Lower lobe of right lung (tissue), 2 donors: ENCODE data around the gene SSB. TPM values are rescaled to one million over a fixed set of nuclear protein-coding genes. Genes with fewer than 3 reads are reported as not detected.
A peak's percentile ranks its signal among the peaks of the same experiment; 100 is the strongest.
"Not testable (repeated sequence)": the region's sequence is repeated elsewhere in the genome, so short reads cannot be mapped to it uniquely, and the experiment has no call there.

ENCODE experiments used
- ATAC-seq, 2 donors: fragments of 200-7000 bp; cut with Tn5 transposase; one replicate each; pipeline ENCODE4 v1.9.1; 2020 to 2022; ENCODE audit warnings: mild to moderate bottlenecking in 2 of 2, moderate library complexity in 2 of 2
- DNase-seq: peaks from one replicate; pipeline ENCODE4 v3.0.0-alpha.2; 2020
- H3K27ac ChIP-seq: fragments of 200-600 bp; one replicate; pipeline ENCODE4 v1.8.0; 2022
- H3K27me3 ChIP-seq: fragments of 200-600 bp; one replicate; pipeline ENCODE4 v1.8.0; 2022; ENCODE audit warnings: low read depth
- H3K36me3 ChIP-seq: fragments of 200-600 bp; one replicate; pipeline ENCODE4 v1.8.0; 2022; ENCODE audit warnings: mild to moderate bottlenecking
- H3K4me1 ChIP-seq: fragments of 200-600 bp; one replicate; pipeline ENCODE4 v1.8.0; 2022
- H3K4me3 ChIP-seq: fragments of 200-600 bp; one replicate; pipeline ENCODE4 v1.8.0; 2022; ENCODE audit warnings: mild to moderate bottlenecking
- H3K9me3 ChIP-seq: fragments of 200-600 bp; one replicate; pipeline ENCODE4 v1.8.0; 2022
- intact Hi-C: fragments of 100-400 bp; cut with DNase I; formaldehyde crosslinking; loops from one replicate; pipeline ENCODE4 v1.11.0; 2022
- total RNA-seq: library from RNA; stranded (reverse); fragmentation: NEBNext Ultra II Directional; extraction: Animal tissue kit (Norgen Biotek cat#: 25700); gene quantifications from one replicate; pipeline ENCODE4 v1.2.1, GENCODE V29; 2021
- TF ChIP-seq, protein P1 (sequence below): fragments of 200-600 bp; IDR thresholded peaks from one replicate; pipeline ENCODE4 v1.8.0; 2022; ENCODE audit warnings: antibody characterized with exemption, mild to moderate bottlenecking
- donor health status: DM: no; HTN: yes; CAD: no; lungs with severe emphysema.

SSB gene
- total RNA-seq, 1 donor from 2014 or later: 76.3 TPM

DNA sequence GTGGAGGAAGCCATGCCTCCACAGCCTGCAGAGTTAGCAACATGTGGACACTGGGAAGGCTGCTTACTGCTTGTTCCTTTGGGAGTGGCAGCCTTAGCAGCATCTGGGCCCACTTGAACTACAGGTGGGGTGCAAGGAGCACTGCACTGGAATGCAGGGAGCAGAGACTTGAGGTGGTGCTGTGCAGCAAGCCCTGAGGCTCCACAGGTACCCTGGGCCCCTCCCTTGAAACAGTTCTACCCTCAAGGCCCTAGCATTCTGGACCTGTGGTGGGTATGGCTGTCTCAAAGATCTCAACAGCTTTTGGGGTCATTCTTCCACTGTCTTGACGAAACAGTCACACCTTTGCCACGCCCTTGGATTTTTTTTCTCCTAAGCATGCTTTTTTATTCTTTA is 42.1 kb downstream of the SSB start:
- no peak overlapping the region for H3K27ac ChIP-seq
- H3K4me1 ChIP-seq: peaks cover 23% of the 10 kb centered on the region
- DNase-seq: no peak
- intact Hi-C loops: no loop called here
- peaks cover 8% of the 10 kb centered on the region for H3K36me3 ChIP-seq
- H3K4me3 ChIP-seq: no peak overlapping the region
- no peaks in the 10 kb centered on the region for H3K9me3 ChIP-seq
- H3K27me3 ChIP-seq: no peaks in the 10 kb centered on the region
- TF ChIP-seq, protein P1, sequence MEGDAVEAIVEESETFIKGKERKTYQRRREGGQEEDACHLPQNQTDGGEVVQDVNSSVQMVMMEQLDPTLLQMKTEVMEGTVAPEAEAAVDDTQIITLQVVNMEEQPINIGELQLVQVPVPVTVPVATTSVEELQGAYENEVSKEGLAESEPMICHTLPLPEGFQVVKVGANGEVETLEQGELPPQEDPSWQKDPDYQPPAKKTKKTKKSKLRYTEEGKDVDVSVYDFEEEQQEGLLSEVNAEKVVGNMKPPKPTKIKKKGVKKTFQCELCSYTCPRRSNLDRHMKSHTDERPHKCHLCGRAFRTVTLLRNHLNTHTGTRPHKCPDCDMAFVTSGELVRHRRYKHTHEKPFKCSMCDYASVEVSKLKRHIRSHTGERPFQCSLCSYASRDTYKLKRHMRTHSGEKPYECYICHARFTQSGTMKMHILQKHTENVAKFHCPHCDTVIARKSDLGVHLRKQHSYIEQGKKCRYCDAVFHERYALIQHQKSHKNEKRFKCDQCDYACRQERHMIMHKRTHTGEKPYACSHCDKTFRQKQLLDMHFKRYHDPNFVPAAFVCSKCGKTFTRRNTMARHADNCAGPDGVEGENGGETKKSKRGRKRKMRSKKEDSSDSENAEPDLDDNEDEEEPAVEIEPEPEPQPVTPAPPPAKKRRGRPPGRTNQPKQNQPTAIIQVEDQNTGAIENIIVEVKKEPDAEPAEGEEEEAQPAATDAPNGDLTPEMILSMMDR: no peak
- ATAC-seq: peak; percentile 31 to 38

GRCh38 chr2:169841625-169842024 is 43.0 kb downstream of the SSB start:
- DNase-seq, H3K9me3 ChIP-seq, ATAC-seq, intact Hi-C loops, H3K36me3 ChIP-seq, H3K27me3 ChIP-seq, H3K27ac ChIP-seq, H3K4me3 ChIP-seq: not testable (repeated sequence)
- H3K4me1 ChIP-seq: peaks cover 23% of the 10 kb centered on the region

GRCh38 chr2:169845016-169845415 is 46.3 kb downstream of the SSB start:
- intact Hi-C loops: no loop called here
- Histone ChIP-seq H3K27ac (no peak overlapping the region), H3K36me3 (peaks cover 8% of the 10 kb centered on the region), H3K27me3 (no peaks in the 10 kb centered on the region), H3K4me1 (peaks cover 12% of the 10 kb centered on the region), H3K4me3 (no peak overlapping the region), H3K9me3 (no peaks in the 10 kb centered on the region)
- no peak for ATAC-seq
- TF ChIP-seq, protein P1: no peak
- DNase-seq: no peak

GRCh38 chr2:169848959-169849693 is 50.5 kb downstream of the SSB start:
- H3K4me1 ChIP-seq, intact Hi-C loops: not testable (repeated sequence)

GRCh38 chr2:169849710-169850109 is 51.0 kb downstream of the SSB start:
- intact Hi-C loops: no loop called here
- Histone ChIP-seq H3K27me3 (no peaks in the 10 kb centered on the region), H3K27ac (no peak overlapping the region), H3K4me3 (no peak overlapping the region), H3K36me3 (no peaks in the 10 kb centered on the region), H3K9me3 (no peaks in the 10 kb centered on the region), H3K4me1 (no peaks in the 10 kb centered on the region)
- DNase-seq: no peak
- ATAC-seq: no peak
- TF ChIP-seq, protein P1: no peak

More at GRCh38 chr2:169848959-169849693, 50.5 kb downstream of the SSB start:
- H3K4me3 ChIP-seq, H3K9me3 ChIP-seq, H3K27me3 ChIP-seq, H3K36me3 ChIP-seq, DNase-seq, ATAC-seq, H3K27ac ChIP-seq: not testable (repeated sequence)

DNA sequence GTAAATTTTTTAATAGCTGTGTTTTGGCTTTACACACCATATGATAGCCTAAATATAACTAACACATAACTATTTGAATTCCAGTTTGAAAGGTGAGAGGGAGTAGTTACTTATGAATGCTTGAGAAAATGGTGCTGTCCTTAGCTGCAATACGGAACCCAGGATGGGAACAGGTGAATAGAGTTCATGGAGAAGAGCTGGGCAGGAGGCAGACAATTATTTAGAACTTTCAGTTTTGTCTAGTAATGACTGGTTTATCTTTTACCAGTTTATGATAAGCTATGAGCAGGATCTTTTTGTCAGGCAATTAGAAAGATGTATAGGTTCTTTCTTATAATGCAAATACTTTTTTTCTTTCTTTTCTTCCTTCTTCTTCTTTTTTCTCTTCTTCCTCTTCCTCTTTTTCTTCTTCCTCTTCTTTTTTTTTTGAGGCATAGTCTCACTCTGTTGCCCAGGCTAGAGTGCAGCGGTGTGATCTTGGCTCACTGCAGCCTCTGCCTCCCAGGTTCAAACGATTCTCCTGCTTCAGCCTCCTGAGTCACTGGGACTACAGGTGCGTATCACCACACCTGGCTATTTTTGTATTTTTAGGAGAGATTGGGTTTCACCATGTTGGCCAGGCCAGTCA is 54.5 kb downstream of the SSB start:
- Histone ChIP-seq H3K27ac (no peak overlapping the region), H3K4me3 (no peak overlapping the region), H3K9me3 (no peaks in the 10 kb centered on the region), H3K4me1 (no peaks in the 10 kb centered on the region), H3K36me3 (no peaks in the 10 kb centered on the region), H3K27me3 (no peaks in the 10 kb centered on the region)
- intact Hi-C loops: no loop called here
- no peak for DNase-seq
- no peak for ATAC-seq
- TF ChIP-seq, protein P1: no peak

- H3K27ac ChIP-seq, H3K36me3 ChIP-seq, H3K9me3 ChIP-seq, H3K4me1 ChIP-seq, H3K4me3 ChIP-seq, ATAC-seq, intact Hi-C loops, H3K27me3 ChIP-seq, DNase-seq: not testable (repeated sequence)
Observed at GRCh38 chr2:169855281-169856258, 56.9 kb downstream of the SSB start.
